GM18909 (cell line): ENCODE measurements around the gene CBY1.
A peak's percentile ranks its signal among the peaks of the same experiment; 100 is the strongest.
"Not testable (repeated sequence)": the region's sequence is repeated elsewhere in the genome, so short reads cannot be mapped to it uniquely, and the experiment has no call there.

Experiments
- ATAC-seq: cut with Tn5 transposase; IDR thresholded peaks from one replicate; pipeline ENCODE4 v1.9.1; 2021; ENCODE audit warnings: mild to moderate bottlenecking; ENCODE audit not compliant: unreplicated experiment, poor library complexity

The CBY1 gene

GRCh38 chr22:38656256-38657044 is at the start of gene CBY1, which contains the start of gene FAM227A:
CBY1 (plus strand) TSS chr22:38656638; CDS start chr22:38668055, 11,417 bp downstream.
FAM227A (minus strand) TSS chr22:38656392; CDS start chr22:38650168, 6,224 bp downstream.
- ATAC-seq: peak; percentile 75

- ATAC-seq: no peak
Measured at GRCh38 chr22:38607680-38608079, 48.8 kb upstream of the CBY1 start.

GRCh38 chr22:38608992-38609750 is 47.3 kb upstream of the CBY1 start:
- no peak for ATAC-seq

GRCh38 chr22:38610234-38610633 is 46.2 kb upstream of the CBY1 start:
- ATAC-seq: no peak

- ATAC-seq: no peak
Measured at GRCh38 chr22:38611559-38611958, 44.9 kb upstream of the CBY1 start.

- no peak for ATAC-seq
Measured at GRCh38 chr22:38612217-38613006, 44.0 kb upstream of the CBY1 start.

GRCh38 chr22:38613588-38613987 is 42.9 kb upstream of the CBY1 start:
- ATAC-seq: no peak

- ATAC-seq: no peak
Measured at GRCh38 chr22:38614332-38615063, 41.9 kb upstream of the CBY1 start.

- not testable (repeated sequence) for ATAC-seq
Measured at GRCh38 chr22:38615064-38615405, 41.4 kb upstream of the CBY1 start.

- ATAC-seq: no peak
Measured at GRCh38 chr22:38618258-38618657, 38.2 kb upstream of the CBY1 start.

GRCh38 chr22:38618682-38619081 is 37.8 kb upstream of the CBY1 start:
- no peak for ATAC-seq

- no peak for ATAC-seq
Measured at GRCh38 chr22:38623351-38623750, 33.1 kb upstream of the CBY1 start.

GRCh38 chr22:38628444-38628843 is 28.0 kb upstream of the CBY1 start:
- no peak for ATAC-seq

- no peak for ATAC-seq
Measured at GRCh38 chr22:38629108-38629507, 27.3 kb upstream of the CBY1 start.

GRCh38 chr22:38631724-38632123 is 24.7 kb upstream of the CBY1 start:
- ATAC-seq: no peak

- ATAC-seq: no peak
Measured at GRCh38 chr22:38632528-38632927, 23.9 kb upstream of the CBY1 start.

- no peak for ATAC-seq
Measured at GRCh38 chr22:38638216-38638615, 18.2 kb upstream of the CBY1 start.

- ATAC-seq: no peak
Measured at GRCh38 chr22:38638728-38639127, 17.7 kb upstream of the CBY1 start.

- ATAC-seq: no peak
Measured at GRCh38 chr22:38641476-38642040, 14.9 kb upstream of the CBY1 start.

- not testable (repeated sequence) for ATAC-seq
Measured at GRCh38 chr22:38644245-38644644, 12.2 kb upstream of the CBY1 start.
